Bronchial epithelial cell (primary cell): ENCODE measurements around the gene ASB15. TPM values are rescaled to one million over a fixed set of nuclear protein-coding genes. Genes with fewer than 3 reads are reported as not detected.
"Not testable (repeated sequence)": the region's sequence is repeated elsewhere in the genome, so short reads cannot be mapped to it uniquely, and the experiment has no call there.

Experiments used
- DNase-seq: peaks from one replicate; pipeline ENCODE4 v3.0.0-alpha.2; 2010; ENCODE audit warnings: low read depth
- FAIRE-seq: peaks from 2 replicates; lab custom pipeline; 2011; peaks lifted over from hg19 to GRCh38; lab: Jason Lieb, UNC
- H3K27me3 ChIP-seq: 2 replicates; pipeline ENCODE4 v1.5.1; 2011; ENCODE audit warnings: low read length; ENCODE audit not compliant: control insufficient read depth, insufficient read depth
- H3K36me3 ChIP-seq: 2 replicates; pipeline ENCODE4 v1.5.1; 2011; ENCODE audit warnings: low read length; ENCODE audit not compliant: control insufficient read depth, insufficient read depth
- H3K4me3 ChIP-seq: 2 replicates; pipeline ENCODE4 v1.5.1; 2011; ENCODE audit warnings: mild to moderate bottlenecking, low read depth, low read length, control low read depth
- total RNA-seq: library from RNA; depleted of rRNA; stranded (reverse); fragments of >200 nt; gene quantifications from 2 replicates; pipeline ENCODE4 v1.2.1, GENCODE V29; 2014
- TF ChIP-seq, protein P1 (sequence below): IDR thresholded peaks from 2 replicates; pipeline ENCODE4 v1.5.1; 2011; ENCODE audit warnings: mild to moderate bottlenecking, moderate library complexity, low read length, control low read depth, inconsistent platforms; ENCODE audit not compliant: insufficient read depth, severe bottlenecking

The ASB15 gene
- total RNA-seq, 1 donor from 2014 or later: not detected

GRCh38 chr7:123633553-123633952 lies 31.9 kb downstream of the ASB15 start:
- TF ChIP-seq, protein P1, sequence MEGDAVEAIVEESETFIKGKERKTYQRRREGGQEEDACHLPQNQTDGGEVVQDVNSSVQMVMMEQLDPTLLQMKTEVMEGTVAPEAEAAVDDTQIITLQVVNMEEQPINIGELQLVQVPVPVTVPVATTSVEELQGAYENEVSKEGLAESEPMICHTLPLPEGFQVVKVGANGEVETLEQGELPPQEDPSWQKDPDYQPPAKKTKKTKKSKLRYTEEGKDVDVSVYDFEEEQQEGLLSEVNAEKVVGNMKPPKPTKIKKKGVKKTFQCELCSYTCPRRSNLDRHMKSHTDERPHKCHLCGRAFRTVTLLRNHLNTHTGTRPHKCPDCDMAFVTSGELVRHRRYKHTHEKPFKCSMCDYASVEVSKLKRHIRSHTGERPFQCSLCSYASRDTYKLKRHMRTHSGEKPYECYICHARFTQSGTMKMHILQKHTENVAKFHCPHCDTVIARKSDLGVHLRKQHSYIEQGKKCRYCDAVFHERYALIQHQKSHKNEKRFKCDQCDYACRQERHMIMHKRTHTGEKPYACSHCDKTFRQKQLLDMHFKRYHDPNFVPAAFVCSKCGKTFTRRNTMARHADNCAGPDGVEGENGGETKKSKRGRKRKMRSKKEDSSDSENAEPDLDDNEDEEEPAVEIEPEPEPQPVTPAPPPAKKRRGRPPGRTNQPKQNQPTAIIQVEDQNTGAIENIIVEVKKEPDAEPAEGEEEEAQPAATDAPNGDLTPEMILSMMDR: no peak
- DNase-seq (peak; percentile 76), FAIRE-seq (no peak)
- Histone ChIP-seq H3K36me3 (no peaks in the 10 kb centered on the region), H3K27me3 (no peaks in the 10 kb centered on the region), H3K4me3 (no peak overlapping the region)

DNA sequence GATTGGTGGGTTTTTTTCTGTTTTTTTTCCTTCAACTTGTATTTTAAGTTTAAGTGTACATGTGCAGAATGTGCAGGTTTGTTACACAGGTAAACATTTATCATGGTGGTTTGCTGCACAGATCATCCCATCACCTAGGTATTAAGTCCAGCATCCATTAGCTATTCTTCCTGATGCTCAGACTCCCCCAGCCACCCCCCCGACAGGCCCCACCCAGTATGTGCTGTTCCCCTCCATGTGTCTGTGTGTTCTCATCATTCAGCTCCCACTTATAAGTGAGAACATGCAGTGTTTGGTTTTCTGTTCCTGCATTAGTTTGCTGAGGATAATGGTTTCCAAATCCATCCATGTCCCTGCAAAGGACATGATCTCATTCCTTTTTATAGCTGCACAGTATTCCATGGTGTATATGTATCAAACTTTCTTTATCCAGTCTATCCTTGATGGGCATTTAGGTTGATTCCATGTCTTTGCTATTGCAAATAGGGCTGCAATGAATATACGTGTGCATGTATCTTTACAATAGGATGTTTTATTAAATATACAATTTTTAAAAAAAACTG lies 32.5 kb downstream of the ASB15 start:
- DNase-seq, H3K36me3 ChIP-seq, H3K27me3 ChIP-seq, H3K4me3 ChIP-seq, FAIRE-seq: not testable (repeated sequence)

- peak; percentile 47 for DNase-seq
- FAIRE-seq: no peak
- Histone ChIP-seq H3K27me3 (no peaks in the 10 kb centered on the region), H3K36me3 (no peaks in the 10 kb centered on the region), H3K4me3 (no peak overlapping the region)
- TF ChIP-seq, protein P1: peak; percentile 45
These were observed 34.1 kb downstream of the ASB15 start for GRCh38 chr7:123635551-123636359.

DNA sequence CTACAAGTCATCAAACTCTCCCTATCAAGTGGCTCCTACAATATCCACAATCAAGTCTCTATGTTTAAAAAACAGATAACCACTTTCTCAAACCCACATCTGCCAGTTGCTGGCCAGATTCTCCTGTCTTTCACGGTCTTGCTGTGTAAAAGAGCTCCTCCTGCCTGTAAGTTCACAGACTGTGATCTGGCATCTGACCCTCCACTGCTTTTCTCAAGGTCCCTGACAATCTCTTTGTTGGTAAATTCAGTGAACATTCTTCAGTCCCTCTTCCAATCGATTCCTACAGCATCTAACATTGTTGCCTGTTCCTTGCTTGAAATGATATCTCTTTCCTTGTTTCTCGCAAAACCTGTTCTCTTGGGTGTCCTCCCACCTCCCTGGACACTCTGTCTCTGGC lies 35.6 kb downstream of the ASB15 start:
- no peak for DNase-seq
- H3K27me3 ChIP-seq: no peaks in the 10 kb centered on the region
- no peak overlapping the region for H3K4me3 ChIP-seq
- no peaks in the 10 kb centered on the region for H3K36me3 ChIP-seq
- TF ChIP-seq, protein P1: no peak
- FAIRE-seq: no peak

GRCh38 chr7:123637878-123638277 lies 36.3 kb downstream of the ASB15 start:
- no peak for DNase-seq
- Histone ChIP-seq H3K27me3 (no peaks in the 10 kb centered on the region), H3K36me3 (no peaks in the 10 kb centered on the region), H3K4me3 (no peak overlapping the region)
- TF ChIP-seq, protein P1: no peak
- FAIRE-seq: no peak

GRCh38 chr7:123639631-123640030 lies 38.0 kb downstream of the ASB15 start:
- H3K27me3 ChIP-seq: no peaks in the 10 kb centered on the region
- H3K4me3 ChIP-seq: no peak overlapping the region
- H3K36me3 ChIP-seq: no peaks in the 10 kb centered on the region
- no peak for DNase-seq
- FAIRE-seq: no peak
- TF ChIP-seq, protein P1: no peak
